DOHH2 (cell line): Measurements from ENCODE around the gene EML6.

Experiments
- H3F3A ChIP-seq: fragments of 200-600 bp; sonication (generic), shearing (Covaris generic); 2 replicates; pipeline ENCODE4 v1.6.0; 2016; ENCODE audit warnings: antibody characterized with exemption, mild to moderate bottlenecking; ENCODE audit not compliant: control insufficient read depth, insufficient read depth
- H3K27ac ChIP-seq: fragments of 200-600 bp; sonication (generic); 2 replicates; pipeline ENCODE4 v1.5.1; 2014; ENCODE audit warnings: low read depth, mild to moderate bottlenecking, low read length, moderate library complexity
- H3K27me3 ChIP-seq: fragments of 200-600 bp; sonication (generic); 2 replicates; pipeline ENCODE4 v1.6.1; 2014; ENCODE audit warnings: mild to moderate bottlenecking, low read length, mixed read lengths; ENCODE audit not compliant: control insufficient read depth
- H3K36me3 ChIP-seq: fragments of 200-600 bp; sonication (generic); 2 replicates; pipeline ENCODE4 v1.6.1; 2014; ENCODE audit warnings: mild to moderate bottlenecking, low read length, moderate library complexity, mixed read lengths; ENCODE audit not compliant: control insufficient read depth
- H3K4me1 ChIP-seq: fragments of 200-600 bp; sonication (generic); 2 replicates; pipeline ENCODE4 v1.6.1; 2014; ENCODE audit warnings: mild to moderate bottlenecking, low read length, mixed read lengths; ENCODE audit not compliant: control insufficient read depth
- H3K4me2 ChIP-seq: fragments of 200-600 bp; sonication (generic); 2 replicates; pipeline ENCODE4 v1.6.0; 2014; ENCODE audit warnings: mild to moderate bottlenecking, low read length, moderate library complexity
- H3K4me3 ChIP-seq: fragments of 200-600 bp; sonication (generic); 2 replicates; pipeline ENCODE4 v1.5.1; 2014; ENCODE audit warnings: mild to moderate bottlenecking, low read length, mixed read lengths
- H3K79me2 ChIP-seq: fragments of 200-600 bp; sonication (generic); 2 replicates; pipeline ENCODE4 v1.6.1; 2014; ENCODE audit warnings: mild to moderate bottlenecking, low read length, mixed read lengths; ENCODE audit not compliant: control insufficient read depth
- H3K9me2 ChIP-seq: fragments of 200-600 bp; sonication (generic); replicated peaks from 2 replicates; pipeline ENCODE4 v1.6.1; 2014; ENCODE audit warnings: mild to moderate bottlenecking, low read length, mixed read lengths; ENCODE audit not compliant: control insufficient read depth
- H3K9me3 ChIP-seq: fragments of 200-600 bp; sonication (generic); 2 replicates; pipeline ENCODE4 v1.6.1; 2014; ENCODE audit warnings: antibody characterized with exemption, low read length, mixed read lengths; ENCODE audit not compliant: control insufficient read depth, insufficient read depth
- H4K20me1 ChIP-seq: fragments of 200-600 bp; sonication (generic); 2 replicates; pipeline ENCODE4 v1.6.0; 2014; ENCODE audit warnings: low read depth, mild to moderate bottlenecking, antibody characterized with exemption, low read length, moderate library complexity; ENCODE audit not compliant: control insufficient read depth, insufficient read depth
- CTCF ChIP-seq: fragments of 200-600 bp; sonication (generic); IDR thresholded peaks from one replicate; pipeline ENCODE4 v1.5.1; 2014; ENCODE audit warnings: antibody characterized with exemption, mild to moderate bottlenecking, low read depth, low read length; ENCODE audit not compliant: poor library complexity, severe bottlenecking
- EZH2phosphoT487 ChIP-seq: fragments of 200-600 bp; sonication (generic); IDR thresholded peaks from 2 replicates; pipeline ENCODE4 v1.6.1; 2017; ENCODE audit warnings: borderline replicate concordance, mild to moderate bottlenecking, antibody characterized with exemption, low read length, moderate library complexity, mixed read lengths

EML6 gene

GRCh38 chr2:54834721-54835120 lies 111.3 kb downstream of the EML6 start:
- TF ChIP-seq EZH2phosphoT487: no peak
- no peak for TF ChIP-seq CTCF
- Histone ChIP-seq H3K4me2 (no peak overlapping the region), H4K20me1 (no peaks in the 10 kb centered on the region), H3K4me3 (no peak overlapping the region), H3K79me2 (no peaks in the 10 kb centered on the region), H3K9me2 (no peaks in the 10 kb centered on the region), H3K27ac (no peak overlapping the region), H3K27me3 (no peaks in the 10 kb centered on the region), H3K9me3 (no peaks in the 10 kb centered on the region), H3F3A (0 out of 2 replicates have a peak, but pooled peaks cover 2% of the 10 kb centered on the region), H3K36me3 (peaks cover 3% of the 10 kb centered on the region; the same call in 1 of the 2 replicates), H3K4me1 (peaks cover 11% of the 10 kb centered on the region)

DNA sequence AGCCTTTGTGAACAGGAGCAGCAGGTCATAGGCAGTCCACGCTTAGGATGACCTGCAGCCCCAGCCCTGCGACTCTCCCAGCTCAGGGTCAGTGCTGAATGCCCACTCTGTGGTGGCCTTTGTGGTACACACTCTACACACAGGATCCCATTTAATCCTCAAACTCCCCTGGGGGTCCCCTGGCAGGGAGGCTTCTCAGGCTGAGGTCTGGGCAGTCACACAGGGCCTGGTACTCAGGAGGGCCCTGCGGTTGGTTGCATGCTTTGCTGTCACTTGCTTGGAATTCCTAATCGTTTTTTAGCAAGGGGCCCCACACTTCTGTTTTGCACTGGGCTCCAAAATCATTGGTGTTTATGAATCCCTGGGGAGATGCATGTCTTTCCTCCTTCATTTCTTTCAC lies 113.0 kb downstream of the EML6 start:
- Histone ChIP-seq H3K27ac (no peak overlapping the region), H3K36me3 (peaks cover 3% of the 10 kb centered on the region; the same call in 1 of the 2 replicates), H3K79me2 (no peaks in the 10 kb centered on the region), H3K4me3 (no peak overlapping the region), H3K4me2 (no peak overlapping the region), H3K27me3 (no peaks in the 10 kb centered on the region), H3K4me1 (peaks cover 11% of the 10 kb centered on the region), H3K9me2 (no peaks in the 10 kb centered on the region), H3K9me3 (no peaks in the 10 kb centered on the region), H4K20me1 (no peaks in the 10 kb centered on the region), H3F3A (0 out of 2 replicates have a peak, but pooled peaks cover 2% of the 10 kb centered on the region)
- TF ChIP-seq EZH2phosphoT487 (no peak), CTCF (no peak)

GRCh38 chr2:54838585-54839035 lies 115.1 kb downstream of the EML6 start:
- no peak overlapping the region for H3K4me2 ChIP-seq
- TF ChIP-seq CTCF (peak; percentile 98), EZH2phosphoT487 (no peak)
- H4K20me1 ChIP-seq: no peaks in the 10 kb centered on the region
- H3K9me3 ChIP-seq: no peaks in the 10 kb centered on the region
- no peaks in the 10 kb centered on the region for H3K79me2 ChIP-seq
- H3K36me3 ChIP-seq: peaks cover 3% of the 10 kb centered on the region; the same call in 1 of the 2 replicates
- no peak overlapping the region for H3K4me3 ChIP-seq
- peaks cover 11% of the 10 kb centered on the region for H3K4me1 ChIP-seq
- no peaks in the 10 kb centered on the region for H3K27me3 ChIP-seq
- H3F3A ChIP-seq: 0 out of 2 replicates have a peak, but pooled peaks cover 2% of the 10 kb centered on the region
- no peak overlapping the region for H3K27ac ChIP-seq
- H3K9me2 ChIP-seq: no peaks in the 10 kb centered on the region
